NCI-H446 treated with DMSO at 0.1 percent for 48 hours (cell line): ENCODE data around the gene HIVEP2.

ENCODE experiments used
- DNase-seq: peaks from one replicate; lab custom pipeline; 2025; lab: John Stamatoyannopoulos, UW

Gene HIVEP2

GRCh38 chr6:142946181-142946923, 1.4 kb upstream of the HIVEP2 start:
- DNase-seq, result peak; percentile 87

- no peak for DNase-seq
Observed at GRCh38 chr6:142945446-142946180, 637 bp upstream of the HIVEP2 start.

- DNase-seq, result peak; percentile 48
Observed at GRCh38 chr6:142944124-142945048, 590 bp downstream of the HIVEP2 start.

GRCh38 chr6:142943711-142944123, 1.3 kb downstream of the HIVEP2 start:
- no peak for DNase-seq

GRCh38 chr6:142942805-142943227, 2.2 kb downstream of the HIVEP2 start:
- DNase-seq, result peak; percentile 17

GRCh38 chr6:142942238-142942637, 2.7 kb downstream of the HIVEP2 start:
- no peak for DNase-seq

GRCh38 chr6:142941018-142941417, 4.0 kb downstream of the HIVEP2 start:
- DNase-seq, result no peak

GRCh38 chr6:142940487-142940886, 4.5 kb downstream of the HIVEP2 start:
- DNase-seq, result no peak

- DNase-seq, result no peak
Observed at GRCh38 chr6:142938510-142938909, 6.5 kb downstream of the HIVEP2 start.

GRCh38 chr6:142937986-142938385, 7.0 kb downstream of the HIVEP2 start:
- DNase-seq, result peak; percentile 63

GRCh38 chr6:142935553-142936517, 9.1 kb downstream of the HIVEP2 start:
- DNase-seq, result no peak

- no peak for DNase-seq
Observed at GRCh38 chr6:142934599-142934998, 10.4 kb downstream of the HIVEP2 start.

- no peak for DNase-seq
Observed at GRCh38 chr6:142934106-142934505, 10.9 kb downstream of the HIVEP2 start.

- DNase-seq, result no peak
Observed at GRCh38 chr6:142933701-142934100, 11.3 kb downstream of the HIVEP2 start.

GRCh38 chr6:142932889-142933288, 12.1 kb downstream of the HIVEP2 start:
- no peak for DNase-seq

GRCh38 chr6:142929751-142930358, 15.1 kb downstream of the HIVEP2 start:
- DNase-seq, result no peak

- no peak for DNase-seq
Observed at GRCh38 chr6:142927904-142928303, 17.1 kb downstream of the HIVEP2 start.

- DNase-seq, result no peak
Observed at GRCh38 chr6:142927271-142927580, 17.8 kb downstream of the HIVEP2 start.

GRCh38 chr6:142926494-142927270, 18.3 kb downstream of the HIVEP2 start:
- DNase-seq, result no peak

- no peak for DNase-seq
Observed at GRCh38 chr6:142926177-142926493, 18.8 kb downstream of the HIVEP2 start.
